ENCODE measurements around the gene SPATA21. TPM values are rescaled to one million over a fixed set of nuclear protein-coding genes. Genes with fewer than 3 reads are reported as not detected.

The SPATA21 gene
- polyA plus RNA-seq, 1 donor from 2014 or later, result 0.15 TPM

DNA sequence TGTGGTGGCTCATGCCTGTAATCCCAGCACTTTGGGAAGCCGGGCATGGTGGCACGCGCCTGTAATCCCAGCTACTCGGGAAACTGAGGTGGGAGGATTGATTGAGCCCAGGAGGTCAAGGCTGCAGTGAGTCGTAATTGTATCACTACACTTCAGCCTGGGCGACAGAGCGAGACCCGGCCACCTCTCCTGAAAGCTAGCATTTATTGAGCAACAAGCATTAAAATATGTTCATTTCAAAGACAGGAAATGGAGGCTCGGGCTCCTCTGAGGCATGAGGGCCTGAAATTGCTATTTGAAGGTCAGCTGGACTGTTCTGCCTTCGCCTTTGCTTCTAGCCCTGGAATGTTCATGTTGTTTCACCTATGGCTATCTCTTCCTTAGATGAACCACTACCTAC is 34.5 kb downstream of the SPATA21 start:
- H3F3A ChIP-seq (ENCODE audit: insufficient read depth, low read length, poor library complexity, severe bottlenecking), result no peaks in the 10 kb centered on the region
- no peak overlapping the region for H2AFZ ChIP-seq (ENCODE audit: low read depth, low read length)
- no peaks in the 10 kb centered on the region for H3K36me3 ChIP-seq (ENCODE audit: insufficient read depth, low read length)
- no peak overlapping the region for H3K9ac ChIP-seq (ENCODE audit: low read length)
- TF ChIP-seq SMC3 (conservative IDR thresholded peaks at IDR 0.05; ENCODE audit: poor library complexity) (no peak), EP300 (conservative IDR thresholded peaks at IDR 0.05; ENCODE audit: poor library complexity, severe bottlenecking) (no peak), CTCF (IDR thresholded peaks at IDR 0.05; ENCODE audit: poor library complexity, severe bottlenecking) (no peak), MXI1 (conservative IDR thresholded peaks at IDR 0.05; ENCODE audit: poor library complexity, severe bottlenecking) (no peak), EZH2 (IDR thresholded peaks at IDR 0.05; ENCODE audit: borderline replicate concordance, insufficient read depth, low read length, poor library complexity, severe bottlenecking) (no peak)
- TF ChIP-seq, protein P1, sequence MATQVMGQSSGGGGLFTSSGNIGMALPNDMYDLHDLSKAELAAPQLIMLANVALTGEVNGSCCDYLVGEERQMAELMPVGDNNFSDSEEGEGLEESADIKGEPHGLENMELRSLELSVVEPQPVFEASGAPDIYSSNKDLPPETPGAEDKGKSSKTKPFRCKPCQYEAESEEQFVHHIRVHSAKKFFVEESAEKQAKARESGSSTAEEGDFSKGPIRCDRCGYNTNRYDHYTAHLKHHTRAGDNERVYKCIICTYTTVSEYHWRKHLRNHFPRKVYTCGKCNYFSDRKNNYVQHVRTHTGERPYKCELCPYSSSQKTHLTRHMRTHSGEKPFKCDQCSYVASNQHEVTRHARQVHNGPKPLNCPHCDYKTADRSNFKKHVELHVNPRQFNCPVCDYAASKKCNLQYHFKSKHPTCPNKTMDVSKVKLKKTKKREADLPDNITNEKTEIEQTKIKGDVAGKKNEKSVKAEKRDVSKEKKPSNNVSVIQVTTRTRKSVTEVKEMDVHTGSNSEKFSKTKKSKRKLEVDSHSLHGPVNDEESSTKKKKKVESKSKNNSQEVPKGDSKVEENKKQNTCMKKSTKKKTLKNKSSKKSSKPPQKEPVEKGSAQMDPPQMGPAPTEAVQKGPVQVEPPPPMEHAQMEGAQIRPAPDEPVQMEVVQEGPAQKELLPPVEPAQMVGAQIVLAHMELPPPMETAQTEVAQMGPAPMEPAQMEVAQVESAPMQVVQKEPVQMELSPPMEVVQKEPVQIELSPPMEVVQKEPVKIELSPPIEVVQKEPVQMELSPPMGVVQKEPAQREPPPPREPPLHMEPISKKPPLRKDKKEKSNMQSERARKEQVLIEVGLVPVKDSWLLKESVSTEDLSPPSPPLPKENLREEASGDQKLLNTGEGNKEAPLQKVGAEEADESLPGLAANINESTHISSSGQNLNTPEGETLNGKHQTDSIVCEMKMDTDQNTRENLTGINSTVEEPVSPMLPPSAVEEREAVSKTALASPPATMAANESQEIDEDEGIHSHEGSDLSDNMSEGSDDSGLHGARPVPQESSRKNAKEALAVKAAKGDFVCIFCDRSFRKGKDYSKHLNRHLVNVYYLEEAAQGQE (IDR thresholded peaks at IDR 0.05; ENCODE audit: borderline replicate concordance), result no peak
- H3K4me3 ChIP-seq (ENCODE audit: low read length), result no peak overlapping the region
- H3K9me3 ChIP-seq (ENCODE audit: low read length), result no peaks in the 10 kb centered on the region
- H3K9me2 ChIP-seq (ENCODE audit: insufficient read depth, low read length), result no peaks in the 10 kb centered on the region
- no peaks in the 10 kb centered on the region for H3K27me3 ChIP-seq (ENCODE audit: insufficient read depth, low read depth, low read length)
- H3K79me2 ChIP-seq (replicated peaks; ENCODE audit: insufficient read depth, low read length), result no peaks in the 10 kb centered on the region
- H4K20me1 ChIP-seq (ENCODE audit: insufficient read depth), result no peaks in the 10 kb centered on the region
- H3K27ac ChIP-seq (ENCODE audit: low read length), result no peak overlapping the region
- H3K4me2 ChIP-seq (ENCODE audit: low read length), result no peak overlapping the region

DNA sequence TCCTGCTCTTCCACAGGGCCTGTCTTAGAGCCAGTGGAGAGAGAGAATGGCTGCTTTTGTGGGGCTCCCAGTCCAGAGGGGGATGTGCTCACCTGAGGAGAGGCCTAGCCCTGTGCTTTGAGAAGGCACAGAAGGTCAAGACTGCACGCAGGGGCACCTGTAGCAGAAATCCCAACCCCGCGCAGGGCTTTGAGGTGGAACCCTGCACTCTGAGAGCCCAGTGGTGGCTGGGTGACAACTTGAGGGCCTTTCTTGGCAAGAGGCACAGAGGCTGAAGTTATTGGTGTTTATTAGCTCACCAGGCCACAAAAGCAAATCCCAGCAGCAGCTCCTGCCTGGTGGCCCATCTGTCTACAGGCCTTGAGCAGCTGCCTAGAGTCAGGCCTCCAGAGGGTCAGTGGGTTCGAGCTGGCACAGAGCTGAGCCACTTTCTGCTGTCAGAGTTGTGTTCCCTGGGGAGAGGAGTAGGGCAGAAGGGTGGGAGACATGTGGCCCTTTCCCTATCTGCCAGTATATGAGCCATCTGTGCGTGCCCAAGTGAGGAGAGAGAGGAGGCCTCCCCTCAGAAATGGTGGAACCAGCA is 38.8 kb downstream of the SPATA21 start:
- Histone ChIP-seq H3K27me3 (ENCODE audit: insufficient read depth, low read depth, low read length) (no peaks in the 10 kb centered on the region), H3K36me3 (ENCODE audit: insufficient read depth, low read length) (no peaks in the 10 kb centered on the region), H4K20me1 (ENCODE audit: insufficient read depth) (no peaks in the 10 kb centered on the region), H3K9me3 (ENCODE audit: low read length) (no peaks in the 10 kb centered on the region), H3K27ac (ENCODE audit: low read length) (no peak overlapping the region), H2AFZ (ENCODE audit: low read depth, low read length) (no peak overlapping the region), H3K9me2 (ENCODE audit: insufficient read depth, low read length) (no peaks in the 10 kb centered on the region), H3F3A (ENCODE audit: insufficient read depth, low read length, poor library complexity, severe bottlenecking) (no peaks in the 10 kb centered on the region), H3K4me3 (ENCODE audit: low read length) (no peak overlapping the region), H3K79me2 (replicated peaks; ENCODE audit: insufficient read depth, low read length) (no peaks in the 10 kb centered on the region), H3K9ac (ENCODE audit: low read length) (no peak overlapping the region), H3K4me2 (ENCODE audit: low read length) (no peak overlapping the region)
- TF ChIP-seq MXI1 (conservative IDR thresholded peaks at IDR 0.05; ENCODE audit: poor library complexity, severe bottlenecking), result no peak
- TF ChIP-seq, protein P1 (IDR thresholded peaks at IDR 0.05; ENCODE audit: borderline replicate concordance), result no peak
- TF ChIP-seq EZH2 (IDR thresholded peaks at IDR 0.05; ENCODE audit: borderline replicate concordance, insufficient read depth, low read length, poor library complexity, severe bottlenecking), result no peak
- TF ChIP-seq EP300 (conservative IDR thresholded peaks at IDR 0.05; ENCODE audit: poor library complexity, severe bottlenecking), result no peak
- TF ChIP-seq CTCF (IDR thresholded peaks at IDR 0.05; ENCODE audit: poor library complexity, severe bottlenecking), result no peak

All from neural cell (in vitro differentiated cells).